H1 (cell line): ENCODE measurements around the gene RPS21. TPM values are rescaled to one million over a fixed set of nuclear protein-coding genes. Genes with fewer than 3 reads are reported as not detected.

Experiments
- CTCF ChIA-PET: fragments of 300-600 bp; sonication (Branson Sonifier 250); formaldehyde crosslinking; loops from one replicate; lab custom pipeline; 2021; ENCODE audit not compliant: partially characterized antibody; lab: Charles Lee
- POLR2A ChIA-PET: fragments of 300-600 bp; sonication (Branson Sonifier 250); formaldehyde crosslinking; loops from one replicate; lab custom pipeline; 2021; ENCODE audit warnings: inconsistent platforms; ENCODE audit not compliant: partially characterized antibody; lab: Charles Lee
- DNase-seq, 2 experiments: peaks; one replicate each; pipeline versions ENCODE4 v3.0.0 to v3.0.0-alpha.2; 2010 to 2022; ENCODE audit warnings: low spot score in 2 of 2, low read depth in 1 of 2, mixed read lengths in 1 of 2
- FAIRE-seq: peaks from 2 replicates; lab custom pipeline; 2011; peaks lifted over from hg19 to GRCh38; lab: Jason Lieb, UNC
- H2AFZ ChIP-seq: 2 replicates; pipeline ENCODE4 v1.8.1; 2012; ENCODE audit warnings: low read length, inconsistent platforms
- H2AK5ac ChIP-seq: 2 replicates; pipeline ENCODE4 v1.6.1; 2013; ENCODE audit warnings: low read depth, low read length
- H2BK120ac ChIP-seq: replicated peaks from 2 replicates; pipeline ENCODE3; 2013; ENCODE audit warnings: low read depth, low read length, inconsistent platforms
- H2BK12ac ChIP-seq: 2 replicates; pipeline ENCODE4 v1.6.1; 2013; ENCODE audit warnings: low read depth, low read length
- H2BK15ac ChIP-seq: 2 replicates; pipeline ENCODE4 v1.6.1; 2013; ENCODE audit warnings: low read length
- H2BK20ac ChIP-seq: 2 replicates; pipeline ENCODE4 v1.6.1; 2013; ENCODE audit warnings: low read length
- H2BK5ac ChIP-seq: 2 replicates; pipeline ENCODE4 v1.6.1; 2013; ENCODE audit warnings: low read depth, low read length
- H3K14ac ChIP-seq: 2 replicates; pipeline ENCODE4 v1.6.1; 2013; ENCODE audit warnings: inconsistent platforms; ENCODE audit not compliant: insufficient read length
- H3K18ac ChIP-seq: 2 replicates; pipeline ENCODE4 v1.6.1; 2013; ENCODE audit warnings: low read length; ENCODE audit errors: extremely low read depth
- H3K23ac ChIP-seq: 2 replicates; pipeline ENCODE4 v1.6.1; 2013; ENCODE audit warnings: inconsistent platforms; ENCODE audit not compliant: insufficient read length
- H3K23me2 ChIP-seq: 2 replicates; pipeline ENCODE4 v1.6.1; 2013; ENCODE audit warnings: low read depth, low read length
- H3K27ac ChIP-seq: 2 replicates; pipeline ENCODE4 v1.6.1; 2011; ENCODE audit warnings: low read depth, low read length, inconsistent platforms
- H3K27me3 ChIP-seq, 4 experiments: replicated peaks in 1 of 4; 1 replicate in 1 of 4; 2 replicates in 3 of 4; pipeline versions ENCODE4 v1.6.1 to v1.8.1; 2011 to 2013; ENCODE audit warnings: low read length in 3 of 4, mild to moderate bottlenecking in 3 of 4, inconsistent platforms in 2 of 4, mixed read lengths in 2 of 4, moderate library complexity in 1 of 4; ENCODE audit not compliant: control insufficient read depth in 3 of 4, insufficient read depth in 3 of 4; ENCODE audit errors: extremely low read depth in 1 of 4
- H3K36me3 ChIP-seq, 4 experiments: 2 replicates each; pipeline versions ENCODE4 v1.6.1 to v1.8.1; 2011 to 2013; ENCODE audit warnings: mild to moderate bottlenecking in 4 of 4, low read length in 3 of 4, moderate library complexity in 2 of 4, control low read depth in 1 of 4, inconsistent platforms in 1 of 4; ENCODE audit not compliant: insufficient read depth in 4 of 4, control insufficient read depth in 2 of 4
- H3K4ac ChIP-seq: replicated peaks from 2 replicates; pipeline ENCODE3; 2013; ENCODE audit warnings: low read length, low read depth, mixed read lengths, inconsistent platforms; ENCODE audit not compliant: insufficient read length
- H3K4me1 ChIP-seq, 4 experiments: replicated peaks in 1 of 4; 1 replicate in 1 of 4; 2 replicates in 3 of 4; pipeline versions ENCODE4 v1.6.1 to v1.8.1; 2011 to 2013; ENCODE audit warnings: low read length in 3 of 4, inconsistent platforms in 2 of 4, mixed read lengths in 1 of 4; ENCODE audit not compliant: insufficient read depth in 4 of 4, control insufficient read depth in 3 of 4
- H3K4me2 ChIP-seq, 2 experiments: 2 replicates each; pipeline versions ENCODE4 v1.6.1 to v1.8.1; 2011 to 2013; ENCODE audit warnings: low read depth in 2 of 2, low read length in 2 of 2, control low read depth in 1 of 2, inconsistent platforms in 1 of 2, mild to moderate bottlenecking in 1 of 2; ENCODE audit not compliant: insufficient read depth in 1 of 2
- H3K4me3 ChIP-seq, 4 experiments: fragments of 200-600, 300-600 bp in 1 of 4; sonication (generic), shearing (Covaris generic), sonication (Bioruptor Twin) in 1 of 4; 2 replicates each; pipeline versions ENCODE4 v1.5.1 to v1.8.1; 2011 to 2016; ENCODE audit warnings: low read length in 4 of 4, low read depth in 3 of 4, control low read depth in 2 of 4, inconsistent platforms in 2 of 4, mild to moderate bottlenecking in 2 of 4, mixed read lengths in 1 of 4, moderate library complexity in 1 of 4; ENCODE audit not compliant: insufficient read depth in 2 of 4; ENCODE audit errors: extremely low read depth in 1 of 4
- H3K56ac ChIP-seq: replicated peaks from 2 replicates; pipeline ENCODE3; 2013; ENCODE audit warnings: low read depth, mild to moderate bottlenecking, mixed read lengths, low read length, inconsistent platforms; ENCODE audit not compliant: insufficient read length
- H3K79me1 ChIP-seq: 2 replicates; pipeline ENCODE4 v1.6.1; 2013; ENCODE audit warnings: low read depth, low read length, control low read depth
- H3K79me2 ChIP-seq, 2 experiments: 2 replicates each; pipeline versions ENCODE4 v1.6.1 to v1.8.1; 2012 to 2013; ENCODE audit warnings: low read length in 2 of 2, mild to moderate bottlenecking in 2 of 2, inconsistent platforms in 1 of 2; ENCODE audit not compliant: insufficient read depth in 2 of 2, control insufficient read depth in 1 of 2
- H3K9ac ChIP-seq, 4 experiments: replicated peaks in 1 of 4; 1 replicate in 1 of 4; 2 replicates in 3 of 4; pipeline versions ENCODE4 v1.6.1 to v1.8.1; 2011 to 2013; ENCODE audit warnings: low read depth in 3 of 4, low read length in 3 of 4, control low read depth in 2 of 4, mild to moderate bottlenecking in 2 of 4, moderate library complexity in 2 of 4, inconsistent platforms in 1 of 4; ENCODE audit errors: extremely low read depth in 1 of 4
- H3K9me3 ChIP-seq, 2 experiments: 2 replicates each; pipeline versions ENCODE4 v1.6.1 to v1.8.1; 2012 to 2013; ENCODE audit warnings: mild to moderate bottlenecking in 2 of 2, moderate library complexity in 2 of 2, control low read depth in 1 of 2, inconsistent platforms in 1 of 2, low read depth in 1 of 2, low read length in 1 of 2, mixed read lengths in 1 of 2; ENCODE audit not compliant: insufficient read depth in 2 of 2
- H4K20me1 ChIP-seq, 2 experiments: replicated peaks in 1 of 2; 2 replicates each; pipeline versions ENCODE3 to v1.8.1; 2011 to 2013; ENCODE audit warnings: inconsistent platforms in 2 of 2, low read length in 2 of 2, mild to moderate bottlenecking in 1 of 2; ENCODE audit not compliant: insufficient read depth in 2 of 2, control insufficient read depth in 1 of 2
- H4K5ac ChIP-seq: 2 replicates; pipeline ENCODE4 v1.6.1; 2013; ENCODE audit warnings: low read length, low read depth, mixed read lengths, inconsistent platforms; ENCODE audit not compliant: insufficient read length
- H4K8ac ChIP-seq: 2 replicates; pipeline ENCODE4 v1.8.0; 2013; ENCODE audit warnings: mild to moderate bottlenecking, moderate library complexity, low read length, inconsistent platforms; ENCODE audit not compliant: insufficient read depth; ENCODE audit errors: extremely low read depth
- H4K91ac ChIP-seq: replicated peaks from 2 replicates; pipeline ENCODE3; 2013; ENCODE audit warnings: low read length, mixed read lengths, inconsistent platforms; ENCODE audit not compliant: insufficient read length
- CEBPB ChIP-seq: IDR thresholded peaks from 2 replicates; pipeline ENCODE4 v1.6.1; 2012; ENCODE audit warnings: low read depth, low read length
- FOSL1 ChIP-seq: IDR thresholded peaks from 2 replicates; pipeline ENCODE4 v1.6.1; 2011; ENCODE audit warnings: mild to moderate bottlenecking, low read depth, low read length, moderate library complexity; ENCODE audit not compliant: insufficient read depth
- GTF2F1 ChIP-seq: IDR thresholded peaks from 2 replicates; pipeline ENCODE4 v1.6.1; 2012; ENCODE audit warnings: low read depth, low read length, improper control_type of control experiment, borderline replicate concordance
- HDAC6 ChIP-seq: IDR thresholded peaks from one replicate; pipeline ENCODE4 v1.7.1; 2012; ENCODE audit warnings: low read depth, mild to moderate bottlenecking, inconsistent platforms, low read length, moderate library complexity
- MAFK ChIP-seq: IDR thresholded peaks from 2 replicates; pipeline ENCODE4 v1.6.1; 2012; ENCODE audit warnings: low read depth, mild to moderate bottlenecking, improper control_type of control experiment, low read length
- NANOG ChIP-seq: IDR thresholded peaks from 2 replicates; pipeline ENCODE4 v1.6.1; 2011; ENCODE audit warnings: low read length, low read depth, mild to moderate bottlenecking, inconsistent platforms; ENCODE audit not compliant: insufficient read depth, poor library complexity, severe bottlenecking
- RNF2 ChIP-seq: fragments of 200-900, 300-1000 bp; sonication (generic); IDR thresholded peaks from 2 replicates; pipeline ENCODE4 v1.7.1; 2016; ENCODE audit warnings: borderline replicate concordance, low read depth, mild to moderate bottlenecking, antibody characterized with exemption, low read length; ENCODE audit not compliant: poor library complexity, severe bottlenecking; ENCODE audit errors: missing control alignments
- YY1 ChIP-seq: IDR thresholded peaks from 2 replicates; pipeline ENCODE4 v1.6.1; 2011; ENCODE audit warnings: low read depth, mild to moderate bottlenecking, low read length
- WGBS, 2 experiments: shearing (Covaris generic) in 1 of 2; methylation state at CpG; one replicate each; pipeline versions ENCODE4 v1.1.6 to v1.1.7; 2013 to 2015; ENCODE audit warnings: low lambda C conversion rate in 2 of 2, mixed read lengths in 2 of 2, inconsistent platforms in 1 of 2, low coverage in 1 of 2, missing lambda C conversion rate in 1 of 2; ENCODE audit not compliant: insufficient replicate concordance in 2 of 2, insufficient coverage in 1 of 2, insufficient read length in 1 of 2; ENCODE audit errors: extremely low coverage in 1 of 2, missing lambda C conversion rate in 1 of 2; 5-methylcytosine and 5-hydroxymethylcytosine counted together
- polyA plus RNA-seq, 7 experiments: library from polyadenylated mRNA; depleted of rRNA in 3 of 7; stranded (reverse) in 5 of 7; unstranded in 2 of 7; fragments of >200 nt in 5 of 7; fragments of 200-250 nt in 2 of 7; gene quantifications; 1 replicate in 5 of 7; 2 replicates in 1 of 7; 4 replicates in 1 of 7; pipeline versions ENCODE4 v1.2.1 to v1.2.3, GENCODE V29; 2011 to 2013; ENCODE audit warnings: missing spikeins in 2 of 7, mixed read lengths in 2 of 7
- total RNA-seq: library from RNA; stranded (reverse); fragmentation: NEBNext Ultra II Directional; extraction: Animal tissue kit (Norgen Biotek cat#: 25700); gene quantifications from 2 replicates; pipeline ENCODE4 v1.2.1, GENCODE V29; 2021

RPS21 gene
- total and polyA plus RNA-seq, 2 of the 8 experiments (the other 6 are each of a cell fraction or from before 2014, with no cell fraction given) = 1,787 to 7,219 TPM

DNA sequence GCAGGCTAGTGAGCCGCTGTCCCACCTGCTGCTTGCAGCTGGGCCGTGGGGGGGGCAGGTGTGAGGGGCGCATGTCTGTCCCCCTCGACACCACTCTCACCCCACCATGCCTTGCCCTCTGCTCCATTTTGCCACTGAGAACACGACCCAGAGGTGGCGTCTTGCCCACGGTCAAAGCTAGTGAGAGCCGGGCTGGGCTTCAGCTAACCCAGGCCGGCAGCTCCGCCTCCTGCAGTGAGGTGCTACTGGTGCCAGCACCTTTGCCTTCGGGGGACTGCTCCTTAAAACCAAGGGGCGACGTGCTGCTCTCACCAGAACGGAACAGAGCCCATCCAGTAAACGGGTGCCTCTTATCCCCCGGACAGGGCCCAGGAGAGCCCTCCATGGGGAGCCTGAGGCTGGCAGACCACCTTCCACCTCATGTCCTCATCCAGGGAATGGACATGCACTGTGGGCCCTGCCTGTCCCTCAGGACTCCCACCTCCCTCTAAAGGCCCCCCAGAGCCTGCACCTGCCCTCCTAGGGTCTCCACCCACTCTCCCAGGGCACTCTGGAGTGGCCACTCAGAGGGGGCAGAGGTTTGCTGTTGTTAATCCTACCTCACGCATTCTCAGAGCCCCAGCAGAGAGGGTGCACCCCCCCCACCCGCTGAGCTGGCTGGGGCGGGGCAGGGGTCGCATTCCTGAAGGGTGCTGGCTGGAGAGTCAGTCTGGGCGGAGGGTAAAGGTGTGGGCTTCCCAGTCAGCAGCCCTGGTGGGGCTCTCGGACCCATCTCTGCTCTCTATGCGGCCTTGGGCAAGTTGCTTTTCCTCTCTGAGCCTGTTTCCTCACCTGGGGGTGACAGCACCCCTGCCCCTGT is 37.6 kb downstream of the RPS21 start:
- Histone ChIP-seq H3K9ac (no peak overlapping the region), H2BK12ac (peak overlapping the region; percentile 11; the same call in 1 of the 2 replicates), H3K79me1 (no peaks in the 10 kb centered on the region), H3K4me3 (no peak overlapping the region), H2BK5ac (no peak overlapping the region), H2BK15ac (no peak overlapping the region), H4K5ac (no peak overlapping the region), H2AK5ac (no peak overlapping the region), H2AFZ (no peak overlapping the region), H3K4ac (no peak overlapping the region), H3K27ac (no peak overlapping the region), H4K8ac (peak overlapping the region; percentile 76; the same call in 1 of the 2 replicates), H3K23ac (no peak overlapping the region), H3K4me2 (no peak overlapping the region), H3K4me1 (peaks cover 0 to 43% (median 25%) of the 10 kb centered on the region in 4 experiments; a peak in 6 of 7 replicates), H3K9me3 (no peaks in the 10 kb centered on the region), H4K20me1 (peaks cover 0 to 8% of the 10 kb centered on the region in 2 experiments), H3K18ac (no peak overlapping the region; the same call in none of the 2 replicates), H3K27me3 (no peaks in the 10 kb centered on the region; a peak in 1 of 7 replicates), H4K91ac (no peak overlapping the region), H3K56ac (no peak overlapping the region), H3K79me2 (no peaks in the 10 kb centered on the region), H2BK20ac (peak overlapping the region; percentile 66; the same call in 1 of the 2 replicates), H3K36me3 (no peaks in the 10 kb centered on the region; a peak in 1 of 8 replicates), H3K14ac (no peak overlapping the region), H2BK120ac (no peak overlapping the region), H3K23me2 (peaks cover 3% of the 10 kb centered on the region)
- POLR2A ChIA-PET = interaction anchor here (1.0 to 3.4 kb wide), 5 partner anchors 8 to 68 kb away, joined by 3 to 15 read pairs (median 4); no protein-coding TSS in a partner anchor
- TF ChIP-seq YY1 = no peak
- no peak for TF ChIP-seq NANOG
- TF ChIP-seq GTF2F1 = no peak
- no peak for TF ChIP-seq CEBPB
- no peak for TF ChIP-seq FOSL1
- TF ChIP-seq RNF2 = no peak
- no peak for TF ChIP-seq HDAC6
- TF ChIP-seq MAFK = no peak
- DNase-seq (no peak), FAIRE-seq (no peak)
- WGBS, 2 experiments = 83% methylated on average over 18 of the region's 23 CpGs; no CpG with 5 or more reads in 1 of the 2 experiments
- CTCF ChIA-PET = interaction anchor here (0.7 to 10.8 kb wide), 8 partner anchors 12 to 192 kb away, joined by 3 to 104 read pairs (median 3); no protein-coding TSS in a partner anchor
